Measurements from ENCODE around the gene TNN.
A peak's percentile ranks its signal among the peaks of the same experiment; 100 is the strongest.

The TNN gene

GRCh38 chr1:175114996-175115395, 47.4 kb downstream of the TNN start:
- no peaks in the 10 kb centered on the region for H3K27me3 Mint-ChIP-seq
- no peaks in the 10 kb centered on the region for H3K36me3 Mint-ChIP-seq (ENCODE audit: low read depth)
- peaks cover 22% of the 10 kb centered on the region for H3K9me3 Mint-ChIP-seq
- intact Hi-C loops (cut with micrococcal nuclease): no loop called here
- H3K4me3 Mint-ChIP-seq: no peak overlapping the region
- no peak overlapping the region for H3K27ac Mint-ChIP-seq
- no peaks in the 10 kb centered on the region for H3K4me1 Mint-ChIP-seq (ENCODE audit: low read depth)

GRCh38 chr1:175116210-175116798, 48.7 kb downstream of the TNN start:
- Mint-ChIP-seq H3K27me3 (no peaks in the 10 kb centered on the region), H3K4me1 (ENCODE audit: low read depth) (no peaks in the 10 kb centered on the region), H3K4me3 (no peak overlapping the region), H3K36me3 (ENCODE audit: low read depth) (no peaks in the 10 kb centered on the region), H3K9me3 (peaks cover 22% of the 10 kb centered on the region), H3K27ac (no peak overlapping the region)
- intact Hi-C loops (cut with micrococcal nuclease): no loop called here

- H3K27me3 Mint-ChIP-seq: no peaks in the 10 kb centered on the region
- H3K4me1 Mint-ChIP-seq (ENCODE audit: low read depth): no peaks in the 10 kb centered on the region
- peaks cover 22% of the 10 kb centered on the region for H3K9me3 Mint-ChIP-seq
Observed at GRCh38 chr1:175116903-175117302, 49.3 kb downstream of the TNN start.

GRCh38 chr1:175118375-175119367, 51.0 kb downstream of the TNN start:
- Mint-ChIP-seq H3K27ac (no peak overlapping the region), H3K9me3 (peaks cover 10% of the 10 kb centered on the region), H3K4me1 (ENCODE audit: low read depth) (peaks cover 5% of the 10 kb centered on the region), H3K4me3 (no peak overlapping the region), H3K27me3 (no peaks in the 10 kb centered on the region), H3K36me3 (ENCODE audit: low read depth) (no peaks in the 10 kb centered on the region)
- intact Hi-C loops (cut with micrococcal nuclease): no loop called here

More at GRCh38 chr1:175116903-175117302, 49.3 kb downstream of the TNN start:
- H3K36me3 Mint-ChIP-seq (ENCODE audit: low read depth): no peaks in the 10 kb centered on the region
- H3K4me3 Mint-ChIP-seq: no peak overlapping the region
- H3K27ac Mint-ChIP-seq: no peak overlapping the region
- intact Hi-C loops (cut with micrococcal nuclease): no loop called here

- intact Hi-C loops (cut with micrococcal nuclease): no loop called here
- H3K36me3 Mint-ChIP-seq (ENCODE audit: low read depth): no peaks in the 10 kb centered on the region
- no peak overlapping the region for H3K27ac Mint-ChIP-seq
- H3K4me3 Mint-ChIP-seq: no peak overlapping the region
- H3K4me1 Mint-ChIP-seq (ENCODE audit: low read depth): peaks cover 16% of the 10 kb centered on the region
- no peaks in the 10 kb centered on the region for H3K27me3 Mint-ChIP-seq
- no peaks in the 10 kb centered on the region for H3K9me3 Mint-ChIP-seq
Observed at GRCh38 chr1:175120511-175120910, 52.9 kb downstream of the TNN start.

GRCh38 chr1:175124861-175125260, 57.2 kb downstream of the TNN start:
- Mint-ChIP-seq H3K36me3 (ENCODE audit: low read depth) (no peaks in the 10 kb centered on the region), H3K9me3 (no peaks in the 10 kb centered on the region), H3K4me1 (ENCODE audit: low read depth) (peaks cover 45% of the 10 kb centered on the region), H3K4me3 (no peak overlapping the region), H3K27me3 (no peaks in the 10 kb centered on the region), H3K27ac (no peak overlapping the region)
- intact Hi-C loops (cut with micrococcal nuclease): loop anchor here (1.0 kb wide), 1 partner anchor 96 kb away; no protein-coding TSS in a partner anchor

- Mint-ChIP-seq H3K4me3 (no peak overlapping the region), H3K27ac (peak overlapping the region; percentile 23), H3K4me1 (ENCODE audit: low read depth) (peaks cover 48% of the 10 kb centered on the region), H3K27me3 (no peaks in the 10 kb centered on the region), H3K36me3 (ENCODE audit: low read depth) (no peaks in the 10 kb centered on the region), H3K9me3 (no peaks in the 10 kb centered on the region)
- intact Hi-C loops (cut with micrococcal nuclease): no loop called here
Observed at GRCh38 chr1:175126347-175126746, 58.7 kb downstream of the TNN start.

GRCh38 chr1:175127565-175127964, 59.9 kb downstream of the TNN start:
- Mint-ChIP-seq H3K4me3 (no peak overlapping the region), H3K4me1 (ENCODE audit: low read depth) (peaks cover 48% of the 10 kb centered on the region), H3K36me3 (ENCODE audit: low read depth) (no peaks in the 10 kb centered on the region), H3K27ac (no peak overlapping the region), H3K9me3 (no peaks in the 10 kb centered on the region), H3K27me3 (no peaks in the 10 kb centered on the region)
- intact Hi-C loops (cut with micrococcal nuclease): no loop called here

- Mint-ChIP-seq H3K27me3 (no peaks in the 10 kb centered on the region), H3K4me3 (no peak overlapping the region), H3K9me3 (no peaks in the 10 kb centered on the region), H3K36me3 (ENCODE audit: low read depth) (no peaks in the 10 kb centered on the region), H3K27ac (peak overlapping the region; percentile 11), H3K4me1 (ENCODE audit: low read depth) (peaks cover 51% of the 10 kb centered on the region)
- intact Hi-C loops (cut with micrococcal nuclease): no loop called here
Observed at GRCh38 chr1:175128523-175128922, 60.9 kb downstream of the TNN start.

GRCh38 chr1:175129182-175129581, 61.5 kb downstream of the TNN start:
- intact Hi-C loops (cut with micrococcal nuclease): no loop called here

GRCh38 chr1:175129644-175129996, 62.0 kb downstream of the TNN start:
- Mint-ChIP-seq H3K36me3 (ENCODE audit: low read depth) (no peaks in the 10 kb centered on the region), H3K4me3 (no peak overlapping the region), H3K27ac (no peak overlapping the region), H3K27me3 (no peaks in the 10 kb centered on the region), H3K4me1 (ENCODE audit: low read depth) (peaks cover 57% of the 10 kb centered on the region), H3K9me3 (no peaks in the 10 kb centered on the region)
- intact Hi-C loops (cut with micrococcal nuclease): no loop called here

More at GRCh38 chr1:175129182-175129581, 61.5 kb downstream of the TNN start:
- Mint-ChIP-seq H3K27ac (no peak overlapping the region), H3K27me3 (no peaks in the 10 kb centered on the region), H3K9me3 (no peaks in the 10 kb centered on the region), H3K4me1 (ENCODE audit: low read depth) (peaks cover 55% of the 10 kb centered on the region), H3K36me3 (ENCODE audit: low read depth) (no peaks in the 10 kb centered on the region), H3K4me3 (no peak overlapping the region)

- Mint-ChIP-seq H3K4me3 (no peak overlapping the region), H3K36me3 (ENCODE audit: low read depth) (no peaks in the 10 kb centered on the region), H3K4me1 (ENCODE audit: low read depth) (peaks cover 56% of the 10 kb centered on the region), H3K27ac (no peak overlapping the region), H3K27me3 (no peaks in the 10 kb centered on the region), H3K9me3 (no peaks in the 10 kb centered on the region)
- intact Hi-C loops (cut with micrococcal nuclease): no loop called here
Observed at GRCh38 chr1:175129997-175130648, 62.5 kb downstream of the TNN start.

- H3K27me3 Mint-ChIP-seq: no peaks in the 10 kb centered on the region
- intact Hi-C loops (cut with micrococcal nuclease): no loop called here
- H3K4me3 Mint-ChIP-seq: no peak overlapping the region
- no peaks in the 10 kb centered on the region for H3K36me3 Mint-ChIP-seq (ENCODE audit: low read depth)
- H3K9me3 Mint-ChIP-seq: no peaks in the 10 kb centered on the region
- no peak overlapping the region for H3K27ac Mint-ChIP-seq
- peaks cover 51% of the 10 kb centered on the region for H3K4me1 Mint-ChIP-seq (ENCODE audit: low read depth)
Observed at GRCh38 chr1:175130649-175131045, 63.0 kb downstream of the TNN start.

- Mint-ChIP-seq H3K4me3 (no peak overlapping the region), H3K4me1 (ENCODE audit: low read depth) (peaks cover 47% of the 10 kb centered on the region), H3K36me3 (ENCODE audit: low read depth) (no peaks in the 10 kb centered on the region), H3K27me3 (no peaks in the 10 kb centered on the region), H3K27ac (no peak overlapping the region), H3K9me3 (no peaks in the 10 kb centered on the region)
- intact Hi-C loops (cut with micrococcal nuclease): no loop called here
Observed at GRCh38 chr1:175131095-175131494, 63.5 kb downstream of the TNN start.
